ENCODE results near the gene PHKA2. TPM values are rescaled to one million over a fixed set of nuclear protein-coding genes. Genes with fewer than 3 reads are reported as not detected.

The PHKA2 gene
- total and polyA plus RNA-seq, 9 donors = 12.6 to 27.2 (median 20.0) TPM

DNA sequence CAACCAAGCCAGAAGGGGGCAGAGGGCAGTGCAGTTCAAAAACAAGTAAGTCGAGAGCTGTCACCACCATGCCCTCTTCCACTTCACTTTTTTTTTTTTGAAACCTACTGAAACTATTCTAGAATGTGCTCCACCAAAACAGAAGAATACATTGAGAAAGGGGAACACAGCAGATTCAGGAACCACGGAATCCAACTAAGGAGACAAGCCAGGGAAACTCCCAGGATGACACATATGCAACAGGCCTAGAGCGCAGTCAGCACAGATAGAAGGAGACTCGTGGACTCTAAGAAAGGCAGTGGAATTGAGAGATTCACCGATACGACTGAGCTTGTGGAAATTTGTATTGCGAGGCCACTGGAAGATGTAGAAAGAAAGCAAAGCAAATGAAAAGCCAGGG is 66.1 kb downstream of the PHKA2 start:
- Histone ChIP-seq H3K9me3 (replicated peaks; ENCODE audit: control insufficient read depth, low read depth, low read length) (no peaks in the 10 kb centered on the region), H3K4me3 (ENCODE audit: low read length) (no peak overlapping the region), H3K27ac (ENCODE audit: low read length) (no peak overlapping the region), H3K4me1 (ENCODE audit: control insufficient read depth, insufficient read depth, low read length) (no peaks in the 10 kb centered on the region), H3K27me3 (ENCODE audit: control insufficient read depth, insufficient read depth, low read length) (peaks cover 8% of the 10 kb centered on the region), H3K36me3 (ENCODE audit: control insufficient read depth, insufficient read depth, low read length) (peaks cover 17% of the 10 kb centered on the region)
- WGBS (ENCODE audit: insufficient coverage) = 83% methylated on average over 7 of the region's 7 CpGs
- no peak for DNase-seq

DNA sequence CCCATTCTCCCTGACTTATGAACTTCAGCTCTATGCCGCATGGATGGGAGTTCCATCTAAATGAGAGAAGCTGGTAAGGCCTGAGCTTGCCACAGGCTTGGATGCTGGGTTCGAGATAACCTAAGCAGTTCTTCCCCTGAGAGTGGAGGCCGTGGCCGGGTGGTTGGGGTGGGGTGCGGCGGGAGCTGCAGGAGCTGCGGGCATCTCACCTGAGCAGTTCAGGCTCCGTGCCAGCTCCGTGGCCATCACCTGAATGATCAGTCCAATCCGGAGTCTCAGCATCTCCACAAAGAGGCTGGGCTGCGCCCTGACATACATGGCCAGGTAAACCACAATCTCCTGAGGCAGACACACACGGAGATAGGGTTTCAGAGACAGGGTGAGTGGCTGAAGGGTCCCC is 77.6 kb downstream of the PHKA2 start:
- peaks cover 14% of the 10 kb centered on the region for H3K27me3 ChIP-seq (ENCODE audit: control insufficient read depth, insufficient read depth, low read length)
- no peaks in the 10 kb centered on the region for H3K9me3 ChIP-seq (replicated peaks; ENCODE audit: control insufficient read depth, low read depth, low read length)
- H3K4me1 ChIP-seq (ENCODE audit: control insufficient read depth, insufficient read depth, low read length) = no peaks in the 10 kb centered on the region
- WGBS (ENCODE audit: insufficient coverage) = 86% methylated on average over 11 of the region's 12 CpGs
- DNase-seq = no peak
- peaks cover 25% of the 10 kb centered on the region for H3K36me3 ChIP-seq (ENCODE audit: control insufficient read depth, insufficient read depth, low read length)
- no peak overlapping the region for H3K4me3 ChIP-seq (ENCODE audit: low read length)
- no peak overlapping the region for H3K27ac ChIP-seq (ENCODE audit: low read length)

DNA sequence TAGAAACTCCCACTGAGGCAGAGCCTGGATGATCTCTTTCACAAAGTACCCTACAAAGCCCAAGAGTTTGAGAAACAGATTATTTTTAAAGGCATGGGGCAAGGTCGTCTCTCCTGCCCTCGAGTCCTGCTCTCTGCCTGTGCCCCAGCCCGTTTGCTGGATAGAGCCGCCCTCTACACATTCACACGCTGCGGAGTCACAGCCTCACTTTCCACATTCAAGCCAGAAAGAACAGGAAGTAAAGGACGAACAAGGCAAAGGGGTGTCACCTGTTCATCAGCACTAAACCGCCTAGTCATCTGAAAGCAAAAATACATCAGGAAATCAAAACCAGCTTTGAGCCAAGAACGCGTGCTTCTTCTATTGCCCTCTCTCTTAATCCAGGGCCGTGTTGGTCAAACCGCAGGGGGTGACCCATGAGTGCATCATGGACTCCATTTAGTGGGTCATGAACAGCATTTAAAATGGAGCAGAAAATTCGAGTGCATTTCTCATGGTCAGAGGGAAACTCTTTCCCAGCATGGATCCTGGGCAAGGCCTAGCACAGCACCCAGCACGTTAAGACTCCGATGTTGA is 83.4 kb downstream of the PHKA2 start:
- Histone ChIP-seq H3K27me3 (ENCODE audit: control insufficient read depth, insufficient read depth, low read length) (peaks cover 18% of the 10 kb centered on the region), H3K36me3 (ENCODE audit: control insufficient read depth, insufficient read depth, low read length) (peaks cover 6% of the 10 kb centered on the region), H3K9me3 (replicated peaks; ENCODE audit: control insufficient read depth, low read depth, low read length) (no peaks in the 10 kb centered on the region), H3K4me3 (ENCODE audit: low read length) (no peak overlapping the region), H3K4me1 (ENCODE audit: control insufficient read depth, insufficient read depth, low read length) (peaks cover 12% of the 10 kb centered on the region), H3K27ac (ENCODE audit: low read length) (no peak overlapping the region)
- WGBS (ENCODE audit: insufficient coverage) = 78% methylated on average over 13 of the region's 15 CpGs
- no peak for DNase-seq

DNA sequence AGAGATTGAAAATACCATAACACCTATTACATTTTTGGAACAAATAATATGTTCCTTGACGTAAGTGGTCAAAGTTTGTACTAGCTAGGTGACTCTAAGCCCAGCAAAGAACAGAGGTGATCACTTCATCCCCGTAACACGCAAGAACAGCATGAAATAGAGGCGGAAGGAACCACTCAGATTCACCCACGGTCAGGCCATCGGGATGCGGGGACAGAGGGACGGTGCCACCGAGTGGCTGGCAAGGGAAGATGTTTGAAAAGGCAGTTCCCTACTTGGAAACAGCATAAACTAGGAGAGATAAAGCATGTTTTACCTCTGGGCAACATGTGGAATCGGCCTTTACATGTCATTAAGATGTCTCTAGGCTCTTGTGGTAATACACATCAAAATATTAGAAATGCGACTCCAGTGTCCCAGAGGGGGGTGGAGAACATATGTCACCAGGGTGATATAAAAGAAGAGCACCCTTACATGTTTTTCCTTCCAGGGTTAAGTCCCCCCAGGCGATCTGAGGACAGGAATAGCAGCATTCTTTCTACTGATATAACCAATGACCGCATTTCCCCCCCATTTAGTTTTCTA is 84.0 kb downstream of the PHKA2 start:
- no peak overlapping the region for H3K27ac ChIP-seq (ENCODE audit: low read length)
- peaks cover 15% of the 10 kb centered on the region for H3K27me3 ChIP-seq (ENCODE audit: control insufficient read depth, insufficient read depth, low read length)

DNA sequence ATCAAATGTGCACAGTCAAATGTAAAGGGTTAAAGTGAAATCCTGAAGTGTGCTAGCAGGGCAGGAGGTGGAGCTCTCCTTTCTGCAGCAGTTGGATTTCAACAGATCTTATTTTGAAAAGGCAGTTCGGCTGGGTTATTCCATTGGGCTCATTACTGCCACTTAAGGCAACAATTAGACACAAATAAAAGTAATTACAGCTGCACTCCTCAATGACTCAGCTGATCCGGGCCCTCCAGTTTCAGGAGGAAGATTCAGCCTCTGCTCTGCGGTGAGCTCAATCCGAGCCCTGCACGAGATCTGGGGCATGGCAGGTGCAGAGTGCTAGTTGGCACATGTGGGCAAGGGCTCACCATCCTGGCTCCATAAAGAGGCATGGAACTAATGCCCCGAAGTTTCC is 85.4 kb downstream of the PHKA2 start:
- peaks cover 18% of the 10 kb centered on the region for H3K27me3 ChIP-seq (ENCODE audit: control insufficient read depth, insufficient read depth, low read length)
- DNase-seq = no peak
- H3K4me3 ChIP-seq (ENCODE audit: low read length) = no peak overlapping the region
- 68% methylated on average over 5 of the region's 6 CpGs for WGBS (ENCODE audit: insufficient coverage)
- H3K9me3 ChIP-seq (replicated peaks; ENCODE audit: control insufficient read depth, low read depth, low read length) = no peaks in the 10 kb centered on the region
- no peak overlapping the region for H3K27ac ChIP-seq (ENCODE audit: low read length)
- H3K4me1 ChIP-seq (ENCODE audit: control insufficient read depth, insufficient read depth, low read length) = peaks cover 23% of the 10 kb centered on the region
- H3K36me3 ChIP-seq (ENCODE audit: control insufficient read depth, insufficient read depth, low read length) = peaks cover 11% of the 10 kb centered on the region

More for the DNA sequence above, 84.0 kb downstream of the PHKA2 start:
- Histone ChIP-seq H3K4me3 (ENCODE audit: low read length) (no peak overlapping the region), H3K4me1 (ENCODE audit: control insufficient read depth, insufficient read depth, low read length) (peaks cover 17% of the 10 kb centered on the region), H3K9me3 (replicated peaks; ENCODE audit: control insufficient read depth, low read depth, low read length) (no peaks in the 10 kb centered on the region), H3K36me3 (ENCODE audit: control insufficient read depth, insufficient read depth, low read length) (peaks cover 5% of the 10 kb centered on the region)
- 60% methylated on average over 10 of the region's 13 CpGs for WGBS (ENCODE audit: insufficient coverage)
- no peak for DNase-seq

DNA sequence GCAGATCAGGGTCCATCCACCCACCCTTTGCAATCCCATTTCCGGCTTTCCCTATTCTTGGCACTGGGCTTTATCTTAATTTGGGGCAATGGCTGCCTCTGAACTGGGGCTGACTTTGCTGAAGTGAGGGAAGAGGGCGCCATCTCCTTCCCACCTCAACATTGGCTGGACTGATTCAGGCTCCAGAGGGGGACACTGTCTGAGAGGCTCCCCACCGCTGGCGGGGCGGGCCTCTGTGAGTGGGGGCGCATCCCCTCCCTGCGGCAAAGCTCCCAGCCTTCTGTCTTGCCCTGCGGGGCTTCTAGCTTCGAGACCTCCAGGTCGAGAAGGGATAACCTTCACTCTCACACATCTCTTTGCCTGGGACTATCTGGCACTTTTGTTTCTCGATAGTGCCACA is 85.8 kb downstream of the PHKA2 start:
- Histone ChIP-seq H3K36me3 (ENCODE audit: control insufficient read depth, insufficient read depth, low read length) (peaks cover 12% of the 10 kb centered on the region), H3K27me3 (ENCODE audit: control insufficient read depth, insufficient read depth, low read length) (peaks cover 19% of the 10 kb centered on the region), H3K9me3 (replicated peaks; ENCODE audit: control insufficient read depth, low read depth, low read length) (no peaks in the 10 kb centered on the region), H3K4me1 (ENCODE audit: control insufficient read depth, insufficient read depth, low read length) (peaks cover 23% of the 10 kb centered on the region), H3K4me3 (ENCODE audit: low read length) (no peak overlapping the region), H3K27ac (ENCODE audit: low read length) (no peak overlapping the region)
- DNase-seq = no peak
- WGBS (ENCODE audit: insufficient coverage) = 71% methylated on average over 5 of the region's 11 CpGs

DNA sequence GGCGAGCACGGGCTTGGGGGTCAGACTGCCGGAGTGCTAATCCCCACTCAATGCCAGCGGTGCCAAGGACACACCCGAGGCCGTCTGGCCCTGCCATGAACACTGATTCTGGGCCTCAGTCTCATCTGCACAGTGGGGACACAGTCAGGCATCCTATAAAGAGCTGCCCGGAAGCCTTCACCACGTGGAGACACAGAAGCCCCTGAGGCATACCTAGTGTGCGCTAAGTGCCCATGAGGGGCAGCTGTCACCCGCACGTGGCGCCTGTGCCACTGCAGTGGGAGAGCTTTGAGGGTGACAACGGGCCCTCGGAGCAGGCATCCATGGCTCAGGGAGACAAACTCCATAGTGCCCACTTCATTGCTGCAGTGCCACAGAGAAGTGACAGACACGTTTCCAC is 86.3 kb downstream of the PHKA2 start:
- Histone ChIP-seq H3K9me3 (replicated peaks; ENCODE audit: control insufficient read depth, low read depth, low read length) (no peaks in the 10 kb centered on the region), H3K36me3 (ENCODE audit: control insufficient read depth, insufficient read depth, low read length) (peaks cover 12% of the 10 kb centered on the region), H3K4me3 (ENCODE audit: low read length) (no peak overlapping the region), H3K27me3 (ENCODE audit: control insufficient read depth, insufficient read depth, low read length) (peaks cover 19% of the 10 kb centered on the region), H3K27ac (ENCODE audit: low read length) (no peak overlapping the region), H3K4me1 (ENCODE audit: control insufficient read depth, insufficient read depth, low read length) (peaks cover 23% of the 10 kb centered on the region)
- no peak for DNase-seq
- 88% methylated on average over 15 of the region's 15 CpGs for WGBS (ENCODE audit: insufficient coverage)

DNA sequence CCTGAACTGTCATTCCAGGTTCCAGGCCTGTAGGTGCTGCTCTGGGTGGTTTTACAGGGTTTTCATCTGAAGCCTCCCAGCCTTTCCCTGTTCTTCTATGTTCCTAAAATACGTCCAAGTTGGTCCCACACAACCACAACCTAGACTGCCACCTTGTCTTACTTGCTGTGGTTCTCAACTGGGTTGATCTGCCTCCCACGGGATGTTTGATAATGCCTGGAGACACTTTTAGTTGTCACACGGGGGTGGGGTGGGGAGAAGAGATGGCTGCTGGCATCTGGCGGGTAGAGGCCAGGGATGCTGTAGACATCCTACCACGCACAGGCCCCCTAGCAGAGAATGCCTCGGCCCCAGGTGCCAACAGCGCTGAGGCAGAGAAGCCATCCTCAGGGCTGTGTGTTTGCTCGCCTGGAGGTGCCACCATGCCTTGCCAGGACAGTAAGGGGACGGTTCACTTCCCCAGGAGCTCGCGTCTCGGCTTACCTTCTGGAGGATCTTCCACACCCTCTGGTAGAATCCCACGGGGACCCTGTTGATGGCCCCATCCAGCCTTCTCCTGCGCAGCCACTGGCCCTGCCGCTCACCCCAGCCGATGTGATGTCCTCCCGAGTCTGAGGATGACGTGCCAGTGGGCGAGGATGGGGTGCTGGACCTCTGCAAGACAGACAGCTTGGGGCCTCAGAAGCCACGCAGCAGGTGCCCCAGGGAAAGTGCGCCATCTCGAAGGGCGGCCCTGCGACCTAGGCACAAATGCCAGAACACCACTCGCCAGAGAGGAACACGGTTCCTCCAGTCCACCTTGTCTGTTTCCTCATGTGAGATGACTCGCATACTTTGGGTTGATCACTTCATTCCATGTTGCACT is 87.0 kb downstream of the PHKA2 start:
- WGBS (ENCODE audit: insufficient coverage) = 90% methylated on average over 26 of the region's 27 CpGs
- H3K27ac ChIP-seq (ENCODE audit: low read length) = no peak overlapping the region
- H3K4me1 ChIP-seq (ENCODE audit: control insufficient read depth, insufficient read depth, low read length) = peaks cover 23% of the 10 kb centered on the region
- peaks cover 12% of the 10 kb centered on the region for H3K36me3 ChIP-seq (ENCODE audit: control insufficient read depth, insufficient read depth, low read length)
- peaks cover 23% of the 10 kb centered on the region for H3K27me3 ChIP-seq (ENCODE audit: control insufficient read depth, insufficient read depth, low read length)
- no peaks in the 10 kb centered on the region for H3K9me3 ChIP-seq (replicated peaks; ENCODE audit: control insufficient read depth, low read depth, low read length)
- no peak for DNase-seq
- no peak overlapping the region for H3K4me3 ChIP-seq (ENCODE audit: low read length)

DNA sequence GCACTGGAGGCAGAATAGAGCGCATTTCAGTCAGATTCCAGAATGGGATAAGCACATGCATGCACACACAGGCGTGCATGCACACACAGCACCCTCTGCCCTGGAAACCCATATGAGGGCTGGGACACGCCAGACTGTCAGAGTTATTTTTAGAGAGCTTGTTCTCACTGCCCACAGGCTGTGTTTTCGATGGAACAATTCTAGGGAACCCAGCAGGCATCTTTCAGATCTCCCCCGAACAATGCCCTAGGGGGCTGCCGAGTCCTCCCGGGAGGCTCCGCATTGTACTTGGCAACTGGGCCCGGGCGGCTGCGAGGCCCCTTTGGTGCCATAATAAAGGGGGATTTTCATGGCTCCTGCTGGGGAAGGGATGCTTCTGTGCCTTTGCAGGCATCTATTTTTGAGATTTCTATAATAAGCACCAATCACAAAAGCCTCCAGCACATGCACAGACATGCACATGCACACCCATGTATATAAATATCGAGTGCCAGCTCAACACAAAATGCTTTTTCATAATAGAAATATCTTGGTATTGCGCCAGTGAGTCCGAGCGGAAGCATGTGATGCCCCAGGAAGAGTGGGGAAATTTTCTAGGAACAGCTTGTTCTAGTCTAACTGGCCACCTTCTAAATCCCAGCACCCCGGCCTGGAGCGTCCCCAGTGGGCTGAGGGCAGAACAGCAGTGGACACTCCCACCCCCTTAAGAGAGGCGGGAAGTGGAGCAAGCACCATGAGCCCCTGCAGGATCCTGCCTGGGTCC is 88.5 kb downstream of the PHKA2 start:
- Histone ChIP-seq H3K27me3 (ENCODE audit: control insufficient read depth, insufficient read depth, low read length) (peaks cover 25% of the 10 kb centered on the region), H3K36me3 (ENCODE audit: control insufficient read depth, insufficient read depth, low read length) (peaks cover 12% of the 10 kb centered on the region), H3K4me1 (ENCODE audit: control insufficient read depth, insufficient read depth, low read length) (peaks cover 35% of the 10 kb centered on the region), H3K27ac (ENCODE audit: low read length) (peak overlapping the region; percentile 43), H3K9me3 (replicated peaks; ENCODE audit: control insufficient read depth, low read depth, low read length) (no peaks in the 10 kb centered on the region), H3K4me3 (ENCODE audit: low read length) (no peak overlapping the region)
- peak; percentile 48 for DNase-seq
- 84% methylated on average over 7 of the region's 18 CpGs for WGBS (ENCODE audit: insufficient coverage)

DNA sequence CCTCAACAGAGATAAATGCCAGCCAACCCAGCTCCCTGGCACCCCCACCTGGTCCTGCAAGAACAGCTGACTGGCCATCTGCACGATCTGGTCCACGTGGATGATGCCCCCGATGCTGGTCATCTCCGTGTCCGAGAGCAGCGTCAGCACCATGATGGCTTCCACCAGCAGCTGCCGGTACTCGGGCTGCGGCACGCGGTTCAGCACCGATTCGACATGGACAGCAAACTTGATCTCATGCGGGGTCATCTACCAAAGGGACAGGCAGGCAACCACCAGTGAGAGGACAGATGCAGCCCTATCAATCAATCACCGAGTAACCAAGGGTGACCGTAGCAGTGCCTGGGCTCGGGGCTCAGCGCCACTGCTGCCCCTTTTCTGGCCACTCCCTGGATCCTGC is 89.8 kb downstream of the PHKA2 start:
- H3K4me1 ChIP-seq (ENCODE audit: control insufficient read depth, insufficient read depth, low read length) = peaks cover 46% of the 10 kb centered on the region
- DNase-seq = no peak
- peaks cover 12% of the 10 kb centered on the region for H3K36me3 ChIP-seq (ENCODE audit: control insufficient read depth, insufficient read depth, low read length)
- 79% methylated on average over 18 of the region's 18 CpGs for WGBS (ENCODE audit: insufficient coverage)
- H3K9me3 ChIP-seq (replicated peaks; ENCODE audit: control insufficient read depth, low read depth, low read length) = no peaks in the 10 kb centered on the region
- no peak overlapping the region for H3K4me3 ChIP-seq (ENCODE audit: low read length)
- H3K27me3 ChIP-seq (ENCODE audit: control insufficient read depth, insufficient read depth, low read length) = peaks cover 29% of the 10 kb centered on the region
- no peak overlapping the region for H3K27ac ChIP-seq (ENCODE audit: low read length)
